ENCODE data around the gene LRMDA.

DNA sequence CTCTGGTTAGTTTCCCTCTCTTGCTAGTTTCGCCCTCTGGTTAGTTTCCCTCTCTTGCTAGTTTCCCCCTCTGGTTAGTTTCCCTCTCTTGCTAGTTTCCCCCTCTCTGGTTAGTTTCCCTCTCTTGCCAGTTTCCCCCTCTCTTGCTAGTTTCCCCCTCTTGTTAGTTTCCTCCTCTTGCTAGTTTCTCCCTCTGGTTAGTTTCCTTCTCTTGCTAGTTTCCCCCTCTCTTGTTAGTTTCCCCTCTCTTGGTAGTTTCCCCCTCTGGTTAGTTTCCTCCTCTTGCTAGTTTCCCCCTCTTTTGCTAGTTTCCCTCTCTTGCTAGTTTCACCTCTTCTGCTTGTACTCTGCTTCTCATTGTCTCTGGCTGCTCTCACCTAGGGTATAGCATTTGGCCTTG is 613.8 kb downstream of the LRMDA start:
- TF ChIP-seq, protein P1, sequence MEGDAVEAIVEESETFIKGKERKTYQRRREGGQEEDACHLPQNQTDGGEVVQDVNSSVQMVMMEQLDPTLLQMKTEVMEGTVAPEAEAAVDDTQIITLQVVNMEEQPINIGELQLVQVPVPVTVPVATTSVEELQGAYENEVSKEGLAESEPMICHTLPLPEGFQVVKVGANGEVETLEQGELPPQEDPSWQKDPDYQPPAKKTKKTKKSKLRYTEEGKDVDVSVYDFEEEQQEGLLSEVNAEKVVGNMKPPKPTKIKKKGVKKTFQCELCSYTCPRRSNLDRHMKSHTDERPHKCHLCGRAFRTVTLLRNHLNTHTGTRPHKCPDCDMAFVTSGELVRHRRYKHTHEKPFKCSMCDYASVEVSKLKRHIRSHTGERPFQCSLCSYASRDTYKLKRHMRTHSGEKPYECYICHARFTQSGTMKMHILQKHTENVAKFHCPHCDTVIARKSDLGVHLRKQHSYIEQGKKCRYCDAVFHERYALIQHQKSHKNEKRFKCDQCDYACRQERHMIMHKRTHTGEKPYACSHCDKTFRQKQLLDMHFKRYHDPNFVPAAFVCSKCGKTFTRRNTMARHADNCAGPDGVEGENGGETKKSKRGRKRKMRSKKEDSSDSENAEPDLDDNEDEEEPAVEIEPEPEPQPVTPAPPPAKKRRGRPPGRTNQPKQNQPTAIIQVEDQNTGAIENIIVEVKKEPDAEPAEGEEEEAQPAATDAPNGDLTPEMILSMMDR (tag by site-specific recombination; IDR thresholded peaks at IDR 0.05): no peak
- TF ChIP-seq GFI1B (tag by site-specific recombination; IDR thresholded peaks at IDR 0.05) (no peak), ZNF114 (tag by site-specific recombination; IDR thresholded peaks at IDR 0.05) (no peak), ZBTB17 (tag by site-specific recombination; IDR thresholded peaks at IDR 0.05) (no peak), ZBTB7A (tag by site-specific recombination; IDR thresholded peaks at IDR 0.05; ENCODE audit: low read depth) (no peak)
- TF ChIP-seq, protein P2, sequence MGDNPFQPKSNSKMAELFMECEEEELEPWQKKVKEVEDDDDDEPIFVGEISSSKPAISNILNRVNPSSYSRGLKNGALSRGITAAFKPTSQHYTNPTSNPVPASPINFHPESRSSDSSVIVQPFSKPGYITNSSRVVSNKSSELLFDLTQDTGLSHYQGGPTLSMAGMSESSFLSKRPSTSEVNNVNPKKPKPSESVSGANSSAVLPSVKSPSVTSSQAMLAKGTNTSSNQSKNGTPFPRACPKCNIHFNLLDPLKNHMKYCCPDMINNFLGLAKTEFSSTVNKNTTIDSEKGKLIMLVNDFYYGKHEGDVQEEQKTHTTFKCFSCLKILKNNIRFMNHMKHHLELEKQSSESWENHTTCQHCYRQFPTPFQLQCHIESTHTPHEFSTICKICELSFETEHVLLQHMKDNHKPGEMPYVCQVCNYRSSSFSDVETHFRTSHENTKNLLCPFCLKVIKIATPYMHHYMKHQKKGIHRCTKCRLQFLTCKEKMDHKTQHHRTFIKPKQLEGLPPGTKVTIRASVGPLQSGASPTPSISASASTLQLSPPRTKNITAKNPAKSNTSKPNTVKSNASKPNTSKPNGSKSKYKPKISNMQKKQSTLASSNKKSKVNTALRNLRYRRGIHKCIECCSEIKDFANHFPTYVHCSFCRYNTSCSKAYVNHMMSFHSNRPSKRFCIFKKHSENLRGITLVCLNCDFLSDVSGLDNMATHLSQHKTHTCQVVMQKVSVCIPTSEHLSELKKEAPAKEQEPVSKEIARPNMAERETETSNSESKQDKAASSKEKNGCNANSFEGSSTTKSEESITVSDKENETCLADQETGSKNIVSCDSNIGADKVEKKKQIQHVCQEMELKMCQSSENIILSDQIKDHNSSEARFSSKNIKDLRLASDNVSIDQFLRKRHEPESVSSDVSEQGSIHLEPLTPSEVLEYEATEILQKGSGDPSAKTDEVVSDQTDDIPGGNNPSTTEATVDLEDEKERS (tag by site-specific recombination; IDR thresholded peaks at IDR 0.05): no peak
